IPS-NIHi7 (cell line): ENCODE data around the gene ZC3H18.

Experiments
- DNase-seq: peaks from one replicate; pipeline ENCODE4 v3.0.0; 2012; ENCODE audit warnings: mixed read lengths; ENCODE audit errors: extremely low spot score

ZC3H18 gene

DNA sequence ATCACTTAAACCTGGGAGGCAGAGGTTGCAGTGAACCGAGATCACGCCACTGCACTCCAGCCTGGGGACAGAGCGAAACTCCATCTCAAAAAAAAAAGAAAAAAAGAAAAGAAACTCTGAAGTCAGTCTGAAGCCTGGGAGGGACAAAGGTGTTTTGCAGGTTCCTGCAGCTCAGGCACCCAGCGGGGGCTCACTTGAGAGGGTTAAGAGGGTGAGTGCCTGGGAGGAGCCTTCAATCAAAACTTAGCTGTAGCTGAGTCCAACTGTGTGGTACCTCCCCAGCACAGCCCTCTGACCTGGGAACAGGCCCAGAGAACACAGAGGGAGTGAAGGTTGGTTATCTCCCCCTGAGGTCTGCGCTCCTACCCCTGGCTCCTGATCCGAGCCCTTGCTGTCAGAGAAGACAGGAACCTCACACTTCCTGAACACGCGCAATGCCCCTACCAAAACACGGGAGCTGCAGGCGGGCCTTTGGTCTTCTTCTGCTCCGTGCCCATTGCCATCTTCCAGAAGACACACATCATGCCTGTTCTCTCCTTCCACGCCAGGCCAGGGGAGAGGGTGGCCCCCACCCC lies 20.4 kb upstream of the ZC3H18 start:
- no peak for DNase-seq

DNA sequence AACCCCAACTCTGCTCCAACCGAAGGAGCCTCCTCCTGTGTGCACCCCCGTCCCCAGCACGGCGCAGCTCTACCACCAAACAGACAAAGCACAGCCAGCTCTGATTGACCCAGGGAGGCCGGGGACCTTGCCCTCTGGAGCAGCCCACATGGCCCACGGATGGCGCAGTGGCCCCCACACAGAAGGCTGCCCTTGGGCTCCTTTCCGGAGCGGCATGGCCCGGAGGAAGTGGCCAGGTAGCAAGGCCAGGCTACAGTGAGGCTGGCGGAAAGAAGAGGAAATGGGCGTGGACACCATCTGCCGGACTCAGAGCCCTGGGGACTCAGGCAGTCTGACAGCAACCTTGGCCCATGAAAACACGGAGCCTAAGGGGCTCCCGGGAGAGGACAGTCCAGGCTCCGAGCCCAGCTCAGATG lies 19.9 kb upstream of the ZC3H18 start:
- no peak for DNase-seq

DNA sequence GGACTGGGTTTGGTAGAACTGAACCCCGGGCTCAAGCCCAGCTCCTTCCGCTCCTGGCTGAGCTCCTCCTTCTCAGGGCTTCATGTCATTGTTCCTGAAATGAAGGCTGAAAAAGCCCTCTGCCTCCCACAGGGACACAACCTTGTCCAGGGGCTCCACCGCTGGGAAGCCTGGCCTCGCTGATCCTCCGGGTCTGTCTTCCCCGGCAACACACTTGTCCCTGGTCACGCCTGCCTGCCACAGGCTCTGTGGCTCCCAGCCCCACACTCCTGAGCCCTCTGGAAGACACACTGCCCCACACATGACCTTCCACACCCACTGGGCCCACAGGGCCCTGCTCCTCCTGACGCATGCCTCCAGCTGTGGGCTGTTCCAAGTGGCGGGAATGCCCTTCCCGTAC lies 18.0 kb upstream of the ZC3H18 start:
- DNase-seq, result no peak

- no peak for DNase-seq
Observed at GRCh38 chr16:88552815-88553214, 17.4 kb upstream of the ZC3H18 start.

- DNase-seq, result no peak
Observed at GRCh38 chr16:88553739-88554138, 16.5 kb upstream of the ZC3H18 start.

- no peak for DNase-seq
Observed at GRCh38 chr16:88554711-88555264, 15.4 kb upstream of the ZC3H18 start.

- no peak for DNase-seq
Observed at GRCh38 chr16:88556294-88556988, 13.8 kb upstream of the ZC3H18 start.

GRCh38 chr16:88558457-88559442 lies 11.5 kb upstream of the ZC3H18 start:
- peak; percentile 58 for DNase-seq

DNA sequence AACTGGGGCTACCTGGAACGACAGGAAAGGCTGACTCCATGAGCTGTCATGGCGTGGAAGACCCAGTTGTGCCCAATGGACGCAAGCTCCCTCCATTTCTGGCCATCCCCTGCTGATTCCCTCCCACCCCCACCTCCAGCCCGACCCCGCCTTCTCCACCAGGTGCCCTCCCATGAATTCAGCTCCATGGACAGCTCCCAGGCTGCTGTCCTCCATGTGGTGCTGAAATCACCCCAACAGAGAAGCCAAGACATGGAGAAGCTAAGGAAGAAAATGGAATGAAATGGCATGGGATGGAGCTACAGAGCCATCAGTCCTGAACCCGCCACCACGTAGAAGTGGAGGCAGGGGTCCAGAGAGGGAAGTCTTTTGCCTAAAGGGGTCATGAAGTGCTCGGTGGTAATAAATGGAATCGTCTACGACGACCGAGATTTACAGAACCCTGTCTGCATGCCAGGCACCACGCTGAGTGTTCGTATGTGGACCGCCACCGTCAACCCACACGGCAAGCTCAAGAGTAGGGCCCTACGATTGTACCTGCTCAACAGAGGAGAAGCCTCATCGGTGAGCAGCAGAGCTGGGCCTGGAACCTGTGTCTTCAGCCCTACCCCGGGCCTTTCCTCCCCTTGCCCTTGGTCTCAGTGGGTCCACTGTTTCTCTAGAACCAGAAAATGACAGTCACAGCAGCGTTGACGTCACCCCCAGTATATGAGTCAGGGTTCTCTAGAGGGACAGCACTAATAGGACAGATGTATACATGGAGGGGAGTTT lies 9.3 kb upstream of the ZC3H18 start:
- peak; percentile 75 for DNase-seq

DNA sequence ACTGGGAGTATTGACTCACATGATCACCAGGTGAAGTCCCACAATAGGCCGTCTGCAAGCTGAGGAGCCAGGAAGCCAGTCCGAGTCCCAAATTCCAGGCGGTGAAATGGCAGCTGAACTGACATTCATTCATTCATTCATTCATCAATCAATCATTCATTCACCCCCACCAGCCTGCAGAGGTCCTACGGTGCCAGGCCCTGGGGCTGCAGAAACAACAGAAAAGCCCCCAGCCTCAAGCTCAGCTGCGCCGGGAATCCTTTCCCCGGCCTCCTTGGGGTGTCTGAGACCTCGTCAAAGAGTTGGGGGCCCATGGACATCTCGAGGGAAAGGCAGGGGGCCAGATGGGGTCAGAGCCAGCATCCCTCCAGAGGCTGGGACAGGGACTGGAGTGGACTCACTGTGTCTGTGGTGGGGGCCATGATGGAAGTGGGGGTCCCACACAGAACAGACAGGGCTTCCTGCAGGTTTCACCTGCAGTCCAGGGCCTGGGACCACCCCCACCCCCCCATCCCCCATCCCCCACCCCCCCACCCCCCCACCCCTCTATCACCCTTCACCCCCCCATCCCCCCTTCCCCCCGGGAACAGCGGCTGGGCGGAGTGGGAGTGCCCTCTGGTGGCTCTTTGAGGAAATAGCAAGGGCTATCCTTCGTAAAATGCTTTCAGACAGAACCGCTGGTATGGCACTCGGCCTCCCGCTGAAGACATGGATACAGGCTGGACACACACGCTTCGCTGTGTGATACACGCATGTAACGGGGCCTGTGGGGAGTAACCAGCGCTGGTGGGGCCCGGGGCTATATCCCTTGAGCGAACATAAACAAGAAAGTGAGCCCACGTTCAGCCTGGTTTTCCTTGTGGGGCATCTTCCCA lies 8.5 kb upstream of the ZC3H18 start:
- DNase-seq, result peak; percentile 74

- no peak for DNase-seq
Observed at GRCh38 chr16:88566158-88566557, 4.0 kb upstream of the ZC3H18 start.

DNA sequence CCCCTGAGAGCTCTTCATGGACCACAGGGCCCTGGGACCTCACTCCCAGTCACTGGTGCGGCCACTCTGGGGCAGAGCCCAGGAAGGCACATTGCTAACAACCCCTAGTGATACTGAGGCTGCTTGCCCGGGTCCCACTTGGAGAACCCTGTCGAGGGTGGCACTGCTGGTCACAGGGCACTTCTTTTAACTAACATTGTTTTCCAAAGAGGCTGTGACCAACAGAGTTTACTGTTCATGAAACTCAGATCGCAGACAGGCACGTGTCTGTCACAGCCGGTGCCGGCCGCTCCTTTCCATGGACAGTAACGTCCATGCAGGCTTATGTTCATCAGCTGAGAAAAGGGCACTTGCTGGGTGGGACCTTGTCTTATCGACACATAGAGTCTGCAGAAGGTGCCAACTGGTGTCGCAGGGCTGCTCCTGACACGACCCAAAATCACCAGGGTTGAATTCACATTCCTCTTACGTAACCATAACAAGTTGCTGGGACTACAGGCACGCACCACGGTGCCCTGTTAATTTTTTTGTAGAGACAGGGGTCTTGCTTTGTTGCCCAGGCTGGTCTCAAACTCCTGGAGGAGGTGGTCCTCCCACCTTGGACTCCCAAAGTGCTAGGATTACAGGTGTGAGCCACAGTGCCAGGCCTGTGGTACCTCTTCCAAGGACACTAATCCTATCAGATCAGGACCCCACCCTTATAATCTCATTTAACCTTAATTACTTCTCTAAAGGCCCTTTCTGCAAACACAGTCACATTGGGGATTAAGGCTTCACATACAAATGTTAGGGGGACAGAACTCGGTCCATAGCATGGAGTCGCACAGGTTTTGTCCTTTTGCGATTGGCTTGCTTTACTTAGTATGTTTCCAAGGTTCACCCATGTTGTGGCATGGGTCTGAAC lies 1.2 kb upstream of the ZC3H18 start:
- no peak for DNase-seq

- DNase-seq, result no peak
Observed at GRCh38 chr16:88569614-88569984, 604 bp upstream of the ZC3H18 start.

DNA sequence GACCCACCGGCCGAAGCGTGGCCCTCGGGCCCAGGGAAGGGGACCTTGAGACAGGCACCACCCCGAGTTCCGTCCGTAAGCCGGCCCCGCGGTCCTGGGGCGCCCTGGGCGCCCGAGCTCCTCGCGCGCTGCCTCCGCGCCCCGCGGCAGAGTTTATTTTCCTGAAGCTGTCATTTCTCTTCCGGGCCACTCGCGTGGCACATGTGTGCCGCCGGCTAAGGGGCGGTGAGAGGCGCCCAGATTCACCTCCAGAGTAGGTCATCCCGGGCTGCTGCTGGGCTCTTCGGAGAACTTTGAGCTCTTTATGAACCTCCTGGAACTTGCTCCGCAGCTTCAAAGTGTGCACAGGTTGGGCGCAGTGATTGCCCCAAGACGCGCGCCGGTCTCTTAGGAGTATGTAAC lies 489 bp downstream of the ZC3H18 start:
- DNase-seq, result no peak

DNA sequence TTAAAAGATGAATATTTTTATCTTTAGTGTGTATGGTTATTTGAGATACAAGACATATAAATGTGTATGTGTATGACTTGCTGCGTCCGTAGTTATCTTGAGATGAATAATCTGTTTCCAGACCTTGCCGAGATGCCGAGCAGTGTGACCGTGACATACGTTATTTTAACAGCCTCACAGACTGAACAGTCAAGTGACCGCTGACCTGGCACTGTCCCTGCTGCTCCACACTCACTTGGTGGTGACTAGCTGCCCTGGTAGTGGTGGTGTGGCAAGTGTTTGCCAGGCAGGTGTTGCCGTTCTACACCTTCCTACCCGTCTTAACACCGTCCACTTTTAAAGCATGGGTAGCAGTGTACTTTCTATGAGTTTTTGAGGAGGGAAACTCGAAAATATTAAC lies 5.0 kb downstream of the ZC3H18 start:
- DNase-seq, result no peak

- no peak for DNase-seq
Observed at GRCh38 chr16:88576307-88576706, 6.1 kb downstream of the ZC3H18 start.

DNA sequence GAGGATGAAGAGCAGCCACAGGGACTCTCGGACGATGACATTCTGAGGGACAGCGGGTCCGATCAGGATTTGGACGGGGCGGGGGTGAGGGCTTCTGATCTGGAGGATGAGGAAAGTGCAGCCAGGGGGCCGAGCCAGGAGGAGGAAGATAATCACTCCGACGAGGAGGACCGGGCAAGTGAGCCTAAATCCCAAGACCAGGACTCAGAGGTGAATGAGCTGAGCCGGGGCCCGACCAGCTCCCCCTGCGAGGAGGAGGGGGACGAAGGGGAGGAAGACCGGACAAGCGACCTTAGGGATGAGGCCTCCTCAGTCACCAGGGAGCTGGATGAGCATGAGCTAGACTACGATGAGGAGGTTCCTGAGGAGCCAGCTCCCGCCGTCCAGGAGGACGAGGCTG lies 7.0 kb downstream of the ZC3H18 start:
- DNase-seq, result no peak

DNA sequence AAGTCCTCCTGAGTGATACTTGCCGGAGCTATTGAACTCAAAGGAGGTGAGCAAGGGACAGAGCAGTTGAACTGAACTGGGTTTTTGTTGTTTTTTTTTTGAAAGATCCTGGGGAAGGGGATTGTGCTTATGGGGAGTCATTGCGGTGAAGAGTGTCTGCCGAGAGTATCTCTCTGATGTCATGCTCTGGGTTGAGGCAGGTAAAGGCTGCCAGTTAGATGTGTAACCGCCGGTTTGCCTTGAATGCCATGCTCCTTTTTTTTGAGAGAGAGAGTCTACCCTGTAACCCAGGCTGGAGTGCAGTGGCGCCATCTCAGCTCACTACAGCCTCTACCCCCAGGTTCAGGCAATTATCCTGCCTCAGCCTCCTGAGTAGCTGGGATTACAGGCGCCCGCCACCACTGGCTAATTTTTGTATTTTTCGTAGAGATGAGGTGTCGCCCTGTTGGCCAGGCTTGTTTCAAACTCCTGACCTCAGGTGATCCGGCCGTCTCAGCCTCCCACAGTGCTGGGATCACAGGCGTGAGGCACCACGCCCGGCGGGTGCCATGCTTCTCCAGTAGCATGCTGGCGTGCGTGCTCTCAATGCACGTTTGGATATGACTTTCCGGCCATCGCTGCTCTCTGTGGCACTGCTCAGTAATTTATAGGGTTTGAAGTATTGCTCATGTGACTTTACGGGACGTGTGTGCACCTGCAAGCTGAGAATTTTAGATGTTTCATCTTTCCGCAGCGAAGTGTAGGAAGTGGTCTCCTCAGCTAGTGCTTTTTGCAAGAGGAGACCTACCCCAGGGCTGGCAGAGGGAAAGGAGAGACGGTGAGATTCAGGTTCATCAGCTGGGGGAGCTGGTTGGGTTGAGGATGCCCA lies 8.5 kb downstream of the ZC3H18 start:
- DNase-seq, result no peak

GRCh38 chr16:88580371-88580770 lies 10.2 kb downstream of the ZC3H18 start:
- no peak for DNase-seq
